Measurements from ENCODE around the gene ANXA2R.
"Not testable (repeated sequence)": the region's sequence is repeated elsewhere in the genome, so short reads cannot be mapped to it uniquely, and the experiment has no call there.

ANXA2R gene

DNA sequence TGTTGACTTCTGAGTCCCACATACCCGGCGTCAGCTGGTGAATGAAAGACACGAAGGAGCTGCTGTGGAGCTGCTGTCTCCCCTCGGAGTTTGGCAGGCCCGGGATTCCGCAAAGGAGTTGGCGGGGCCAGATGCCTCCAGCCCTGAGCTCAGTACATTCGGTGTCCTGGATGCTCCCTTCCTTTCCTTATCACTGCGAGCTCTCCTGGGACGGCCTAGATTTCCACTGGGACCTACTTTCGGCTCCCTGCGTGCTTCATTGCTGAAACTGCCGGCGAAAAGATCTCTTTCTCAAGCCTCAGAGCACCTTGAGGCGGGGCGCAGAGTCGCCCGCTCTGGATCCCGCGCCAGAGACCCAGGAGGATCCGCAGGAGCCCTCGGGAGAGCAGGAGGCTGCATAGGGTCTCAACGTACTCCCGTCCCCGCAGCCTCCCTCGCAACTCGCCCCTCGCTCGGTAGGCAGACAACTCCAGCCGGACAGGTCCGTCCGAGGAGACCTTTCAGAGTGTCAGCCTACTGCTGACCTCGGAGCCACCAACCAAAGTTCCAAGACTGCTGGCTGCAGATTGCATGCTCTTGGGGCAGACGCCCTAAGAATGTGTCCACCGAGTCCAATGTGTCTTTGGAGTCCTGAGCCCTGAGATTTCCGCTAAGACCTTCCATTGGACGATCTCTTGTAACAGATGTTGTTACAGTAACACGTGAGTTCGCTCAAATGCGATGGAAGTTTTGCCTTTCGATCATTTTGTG is 6.1 kb downstream of the ANXA2R start:
- Histone ChIP-seq H3K36me3 (no peaks in the 10 kb centered on the region), H3K27ac (no peak overlapping the region), H3K9me3 (no peaks in the 10 kb centered on the region), H3K4me1 (no peaks in the 10 kb centered on the region), H3K27me3 (no peaks in the 10 kb centered on the region), H3K4me3 (no peak overlapping the region)
- no peak for DNase-seq
- intact Hi-C loops (cut with DNase I; ENCODE audit: low total_unique reads): no loop called here
- TF ChIP-seq, protein P1, sequence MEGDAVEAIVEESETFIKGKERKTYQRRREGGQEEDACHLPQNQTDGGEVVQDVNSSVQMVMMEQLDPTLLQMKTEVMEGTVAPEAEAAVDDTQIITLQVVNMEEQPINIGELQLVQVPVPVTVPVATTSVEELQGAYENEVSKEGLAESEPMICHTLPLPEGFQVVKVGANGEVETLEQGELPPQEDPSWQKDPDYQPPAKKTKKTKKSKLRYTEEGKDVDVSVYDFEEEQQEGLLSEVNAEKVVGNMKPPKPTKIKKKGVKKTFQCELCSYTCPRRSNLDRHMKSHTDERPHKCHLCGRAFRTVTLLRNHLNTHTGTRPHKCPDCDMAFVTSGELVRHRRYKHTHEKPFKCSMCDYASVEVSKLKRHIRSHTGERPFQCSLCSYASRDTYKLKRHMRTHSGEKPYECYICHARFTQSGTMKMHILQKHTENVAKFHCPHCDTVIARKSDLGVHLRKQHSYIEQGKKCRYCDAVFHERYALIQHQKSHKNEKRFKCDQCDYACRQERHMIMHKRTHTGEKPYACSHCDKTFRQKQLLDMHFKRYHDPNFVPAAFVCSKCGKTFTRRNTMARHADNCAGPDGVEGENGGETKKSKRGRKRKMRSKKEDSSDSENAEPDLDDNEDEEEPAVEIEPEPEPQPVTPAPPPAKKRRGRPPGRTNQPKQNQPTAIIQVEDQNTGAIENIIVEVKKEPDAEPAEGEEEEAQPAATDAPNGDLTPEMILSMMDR (IDR thresholded peaks at IDR 0.05): no peak

DNA sequence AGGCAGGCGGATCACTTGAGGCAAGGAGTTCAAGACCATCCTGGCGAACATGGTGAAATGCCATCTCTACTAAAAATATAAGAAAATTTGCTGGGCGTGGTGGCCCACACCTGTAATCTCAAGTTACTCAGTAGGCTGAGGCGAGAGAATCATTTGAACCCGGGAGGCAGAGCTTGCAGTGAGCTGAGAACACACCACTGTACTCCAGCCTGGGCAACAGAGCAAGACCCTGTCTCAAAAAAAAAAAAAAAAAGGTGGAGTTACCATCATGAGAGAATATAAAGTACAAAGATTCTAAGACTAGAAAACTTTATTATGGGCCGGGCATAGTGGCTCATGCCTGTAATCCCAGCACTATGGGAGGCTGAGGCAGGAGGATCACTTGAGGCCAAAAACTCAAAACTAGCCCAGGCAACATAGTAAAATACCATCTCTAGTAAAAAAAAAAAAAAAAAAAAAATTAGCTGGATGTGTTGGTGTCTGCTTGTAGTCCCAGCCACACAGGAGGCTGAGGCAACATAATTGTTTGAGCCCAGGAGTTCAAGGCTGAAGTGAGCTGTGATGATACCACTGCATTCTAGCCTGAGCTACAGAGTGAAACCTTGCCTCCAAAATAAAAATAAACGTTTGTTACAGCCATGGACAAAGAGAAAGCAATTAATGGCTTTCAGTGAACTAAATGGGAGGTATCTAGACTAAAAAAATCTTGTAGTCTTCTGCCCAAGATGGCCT is 12.9 kb downstream of the ANXA2R start:
- Histone ChIP-seq H3K9me3 (no peaks in the 10 kb centered on the region), H3K27me3 (no peaks in the 10 kb centered on the region), H3K36me3 (no peaks in the 10 kb centered on the region), H3K27ac (no peak overlapping the region), H3K4me3 (no peak overlapping the region), H3K4me1 (no peaks in the 10 kb centered on the region)
- intact Hi-C loops (cut with DNase I; ENCODE audit: low total_unique reads): loop anchor here (5.0 kb wide), 1 partner anchor 520 kb away; no protein-coding TSS in a partner anchor
- TF ChIP-seq, protein P1 (IDR thresholded peaks at IDR 0.05): no peak
- no peak for DNase-seq

GRCh38 chr5:43025184-43025950 is 14.8 kb downstream of the ANXA2R start:
- intact Hi-C loops (cut with DNase I; ENCODE audit: low total_unique reads): loop anchor here (5.0 kb wide), 1 partner anchor 522 kb away; no protein-coding TSS in a partner anchor
- H3K36me3 ChIP-seq, H3K27me3 ChIP-seq, H3K27ac ChIP-seq, DNase-seq, H3K4me3 ChIP-seq, H3K9me3 ChIP-seq, H3K4me1 ChIP-seq: not testable (repeated sequence)

DNA sequence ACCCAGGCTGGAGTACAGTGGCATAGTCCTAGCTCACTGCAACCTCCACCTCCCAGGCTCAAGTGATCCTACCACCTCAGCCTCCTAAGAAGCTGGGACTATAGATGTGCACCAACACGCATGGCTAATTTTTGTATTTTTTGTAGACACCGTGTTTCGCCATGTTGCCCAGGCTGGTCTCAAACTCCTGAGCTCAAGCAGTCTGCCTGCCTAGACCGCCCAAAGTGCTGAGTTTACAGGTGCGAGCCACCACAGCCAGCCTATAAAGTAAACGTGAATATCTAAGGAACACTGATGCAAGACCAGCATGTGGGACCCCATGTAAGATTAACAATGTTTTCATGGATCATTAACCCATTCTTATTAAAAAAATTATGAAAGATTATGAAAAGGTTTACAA is 15.9 kb downstream of the ANXA2R start:
- DNase-seq: no peak
- H3K36me3 ChIP-seq: no peaks in the 10 kb centered on the region
- H3K4me1 ChIP-seq: no peaks in the 10 kb centered on the region
- H3K27ac ChIP-seq: no peak overlapping the region
- TF ChIP-seq, protein P1 (IDR thresholded peaks at IDR 0.05): no peak
- H3K4me3 ChIP-seq: no peak overlapping the region
- no peaks in the 10 kb centered on the region for H3K9me3 ChIP-seq
- intact Hi-C loops (cut with DNase I; ENCODE audit: low total_unique reads): no loop called here
- no peaks in the 10 kb centered on the region for H3K27me3 ChIP-seq

DNA sequence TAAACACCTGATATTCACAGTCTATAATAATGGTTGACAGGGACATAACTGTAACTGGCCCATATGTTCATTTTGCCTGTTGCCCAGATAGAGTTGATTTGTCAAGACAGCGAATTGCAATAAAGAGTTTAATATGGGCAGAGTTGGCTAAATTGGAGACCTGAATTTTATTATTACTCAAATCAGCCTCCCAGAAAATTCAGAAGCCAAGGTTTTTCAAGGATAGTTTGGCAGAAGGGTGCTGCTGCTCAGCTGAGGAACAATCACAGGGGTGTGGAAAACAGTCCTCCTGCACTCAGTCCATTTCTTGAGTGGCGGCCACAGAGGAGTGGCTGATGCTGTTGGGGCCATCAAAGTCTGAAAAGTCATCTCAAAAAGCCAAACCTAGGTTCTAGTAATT is 19.0 kb downstream of the ANXA2R start:
- DNase-seq: no peak
- no peaks in the 10 kb centered on the region for H3K27me3 ChIP-seq
- TF ChIP-seq, protein P1 (IDR thresholded peaks at IDR 0.05): no peak
- peaks cover 0 to 10% (median 7%) of the 10 kb centered on the region in 4 donors for H3K4me1 ChIP-seq
- no peaks in the 10 kb centered on the region for H3K36me3 ChIP-seq
- intact Hi-C loops (cut with DNase I; ENCODE audit: low total_unique reads): no loop called here
- H3K9me3 ChIP-seq: no peaks in the 10 kb centered on the region
- no peak overlapping the region for H3K4me3 ChIP-seq
- no peak overlapping the region for H3K27ac ChIP-seq
